Stimulated activated CD4-positive, alpha-beta T cell treated with anti-CD3 and anti-CD28 coated beads, Interleukin-1b, Interleukin-23, amount 100 ng/mL, for 1 hour (primary cell): Measurements from ENCODE around the gene GRID2.

Experiments
- DNase-seq, 2 donors: peaks; one replicate each; pipeline ENCODE4 v3.0.0-alpha.2; 2020; ENCODE audit warnings: low read depth in 2 of 2

The GRID2 gene

DNA sequence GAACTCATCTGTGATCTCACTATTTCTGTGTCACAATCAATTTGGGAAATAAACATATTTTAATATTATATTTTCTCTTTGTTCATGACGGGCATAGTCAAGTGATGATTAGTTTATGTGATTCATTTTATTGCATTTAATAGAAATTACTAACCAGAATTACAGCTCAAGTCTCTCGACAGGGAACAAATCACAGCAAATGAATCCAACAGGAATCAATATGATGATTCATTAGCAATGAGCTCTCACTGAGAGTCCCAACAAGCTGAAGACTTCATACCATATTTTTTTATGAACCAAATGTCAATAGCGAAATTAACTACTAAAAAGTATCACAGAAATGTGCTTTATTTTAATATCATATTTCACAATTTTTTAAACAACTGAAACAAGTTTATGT lies 649.7 kb downstream of the GRID2 start:
- DNase-seq: no peak

DNA sequence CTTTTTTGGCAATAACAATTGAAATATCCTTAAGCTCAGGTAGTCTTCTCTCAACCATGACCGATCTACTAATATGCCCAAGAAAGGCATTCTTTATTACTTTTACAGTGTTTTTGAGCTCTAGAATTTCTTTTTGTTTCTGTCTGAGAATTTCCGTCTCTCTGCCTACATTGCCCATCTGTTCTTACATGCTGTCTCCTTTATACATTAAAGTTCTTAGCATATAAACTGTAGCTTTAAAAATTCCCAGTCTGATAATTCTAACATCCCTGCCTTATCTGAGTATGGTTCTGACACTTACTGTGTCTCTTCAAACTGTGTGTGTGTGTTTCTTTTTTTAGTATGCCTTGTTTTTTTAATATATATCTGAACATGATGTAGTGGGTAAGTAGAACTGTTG lies 658.1 kb downstream of the GRID2 start:
- DNase-seq: no peak

DNA sequence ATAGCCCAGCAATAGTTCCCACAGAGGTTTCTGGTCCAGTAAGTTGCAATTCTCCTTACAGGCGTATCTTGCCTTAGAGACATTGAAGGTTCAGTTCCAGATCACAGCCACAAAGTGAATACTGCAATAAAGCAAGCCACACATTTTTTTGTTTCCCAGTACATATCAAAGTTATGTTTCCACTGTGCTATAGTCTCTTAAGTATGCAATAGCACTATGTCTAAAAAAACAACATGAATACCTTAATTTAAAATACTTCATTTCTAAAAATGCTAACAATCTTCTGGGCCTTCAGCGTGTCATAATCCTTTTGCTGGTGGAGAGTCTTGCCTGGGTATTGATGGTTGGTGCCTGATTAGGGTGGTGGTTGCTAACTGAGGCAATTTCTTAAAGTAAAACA lies 659.1 kb downstream of the GRID2 start:
- DNase-seq: no peak

DNA sequence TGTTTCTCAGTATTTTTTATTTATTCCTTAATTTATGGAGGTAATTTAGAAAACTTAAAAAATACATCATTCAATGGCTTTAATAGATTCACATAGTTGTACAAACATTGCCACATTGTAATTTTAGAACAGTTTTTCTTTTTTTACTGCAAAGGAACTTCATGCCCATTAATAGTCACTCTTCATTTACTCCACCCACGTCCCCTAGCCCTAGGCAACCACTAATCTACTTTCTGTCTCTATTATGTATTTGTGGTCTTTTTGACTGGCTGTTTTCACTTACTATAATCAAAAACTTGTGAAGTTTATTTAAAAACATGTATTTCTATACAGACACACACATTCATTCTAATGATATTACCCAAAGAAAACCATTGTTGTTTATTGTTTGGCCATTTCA lies 664.8 kb downstream of the GRID2 start:
- DNase-seq: no peak

DNA sequence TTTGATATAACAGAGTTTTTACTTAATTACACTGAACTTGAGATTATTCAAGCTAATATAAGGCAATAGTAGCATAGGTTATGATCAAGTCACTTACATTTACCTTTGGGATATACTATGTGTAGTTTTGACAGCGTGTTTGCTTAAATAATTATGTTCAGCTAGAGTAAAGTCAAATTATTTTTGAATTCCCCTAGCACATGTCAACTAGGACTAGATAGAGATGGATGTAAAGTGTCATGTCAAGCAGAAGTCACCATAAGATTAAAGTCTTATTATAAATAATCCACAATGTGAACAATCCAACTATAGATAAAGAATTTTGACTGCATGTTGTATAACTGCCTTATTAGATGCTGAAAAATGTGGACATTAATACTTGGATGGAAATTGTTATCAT lies 665.2 kb downstream of the GRID2 start:
- no peak for DNase-seq

DNA sequence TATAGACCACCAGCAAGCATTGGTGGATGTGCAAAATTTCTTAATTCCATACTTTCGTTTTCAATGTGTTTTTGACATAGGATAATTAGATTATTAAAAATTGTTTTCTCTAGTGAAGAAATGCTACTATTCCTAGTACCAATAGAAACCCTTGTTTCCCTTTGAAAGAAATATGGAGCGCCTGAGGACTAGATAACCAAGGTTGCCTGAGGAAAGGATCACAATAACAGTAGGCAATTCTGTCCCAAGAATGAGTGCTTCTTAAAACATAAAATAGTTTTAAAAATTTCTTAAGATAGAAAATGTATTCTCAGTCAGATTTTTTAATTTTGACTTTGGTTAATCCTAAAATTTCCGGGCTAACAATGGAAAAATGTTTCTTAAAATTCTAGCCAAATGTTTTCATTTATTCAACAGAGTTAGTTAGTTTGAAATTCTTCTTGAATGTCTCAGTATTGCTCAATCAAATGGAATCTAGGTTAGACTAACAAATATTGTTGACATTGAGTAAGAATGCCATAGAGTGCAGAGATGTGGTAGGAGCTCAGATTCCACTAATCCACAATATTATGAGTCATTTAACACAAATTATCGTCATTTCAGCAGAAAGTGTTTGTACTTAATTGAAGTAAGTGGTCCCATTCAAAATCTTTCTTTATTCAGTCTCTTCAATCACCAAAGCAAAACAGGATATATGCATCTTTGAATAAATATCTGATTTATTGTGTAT lies 666.0 kb downstream of the GRID2 start:
- DNase-seq: no peak

DNA sequence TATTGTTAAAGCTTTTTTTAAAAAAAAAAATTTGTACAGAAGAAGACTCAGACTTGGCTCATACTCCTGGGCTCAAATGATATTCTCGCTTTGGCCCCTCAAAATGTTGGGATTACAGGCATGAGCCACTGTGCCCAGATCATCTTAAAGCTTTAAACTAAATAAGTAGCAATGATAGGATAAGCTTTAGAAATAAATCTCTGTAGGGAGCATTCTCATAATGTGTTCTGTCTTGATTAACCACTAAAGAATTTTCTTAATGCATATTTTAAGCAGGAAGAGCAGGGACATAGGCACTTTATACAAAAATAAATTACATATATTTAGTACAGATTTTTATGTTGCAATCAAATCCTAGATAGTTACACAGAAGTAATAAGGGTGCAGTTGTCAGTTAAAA lies 667.2 kb downstream of the GRID2 start:
- DNase-seq: no peak

DNA sequence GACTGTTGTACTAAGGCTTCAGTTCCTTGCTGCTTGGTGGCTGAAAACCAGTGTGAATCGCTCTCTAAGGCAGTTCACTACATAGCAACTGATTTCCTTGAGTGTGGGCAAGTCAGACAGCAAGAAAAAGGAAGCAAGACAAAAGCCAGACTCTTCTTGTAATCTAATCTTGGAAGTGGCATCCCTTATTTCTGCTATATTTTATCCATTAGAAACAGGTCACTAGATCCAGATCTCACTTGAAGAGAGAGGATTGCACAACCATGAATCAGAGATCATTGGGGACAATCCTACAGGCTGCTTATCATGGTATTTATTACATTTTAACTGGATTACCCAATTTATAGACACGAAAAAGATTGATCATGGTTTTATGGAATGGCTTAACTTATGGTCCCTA lies 684.5 kb downstream of the GRID2 start:
- no peak for DNase-seq

DNA sequence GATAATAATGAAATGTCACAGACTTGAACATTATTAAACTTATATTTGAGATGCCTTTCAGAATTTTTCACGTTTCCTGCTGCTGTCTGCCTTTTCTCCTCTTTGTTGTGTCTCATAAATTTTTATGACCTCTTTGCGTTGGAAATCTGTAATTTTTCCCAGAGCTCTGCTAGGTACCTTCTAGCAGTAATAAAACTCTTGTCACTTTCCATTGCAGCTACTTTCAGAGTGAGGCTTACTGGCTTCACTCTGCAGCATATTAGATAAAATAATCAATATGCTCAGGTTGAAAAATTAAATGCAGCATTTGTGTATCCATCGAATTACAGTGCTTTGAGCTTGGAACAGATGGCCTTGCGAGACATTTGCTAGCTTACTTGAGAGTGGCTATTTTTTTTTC lies 689.0 kb downstream of the GRID2 start:
- DNase-seq: no peak

DNA sequence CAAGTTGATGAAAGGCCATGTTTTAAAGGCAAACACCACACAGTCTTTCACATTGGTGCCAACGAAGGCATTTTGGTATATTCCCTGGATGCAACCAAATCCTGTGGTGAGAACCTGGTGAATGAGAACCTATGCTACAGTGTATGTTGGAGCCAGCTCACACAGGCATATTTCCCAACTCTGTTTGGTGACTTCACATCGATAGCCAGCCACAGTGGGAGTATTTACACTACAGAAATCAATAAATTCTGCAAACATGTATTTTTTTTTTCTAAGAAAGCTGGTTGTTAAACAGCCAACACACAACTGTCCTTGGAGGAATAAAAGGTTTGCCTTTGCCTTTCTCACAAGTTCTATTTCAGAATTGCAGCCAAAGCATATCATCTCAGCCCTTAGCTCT lies 691.0 kb downstream of the GRID2 start:
- DNase-seq: no peak

DNA sequence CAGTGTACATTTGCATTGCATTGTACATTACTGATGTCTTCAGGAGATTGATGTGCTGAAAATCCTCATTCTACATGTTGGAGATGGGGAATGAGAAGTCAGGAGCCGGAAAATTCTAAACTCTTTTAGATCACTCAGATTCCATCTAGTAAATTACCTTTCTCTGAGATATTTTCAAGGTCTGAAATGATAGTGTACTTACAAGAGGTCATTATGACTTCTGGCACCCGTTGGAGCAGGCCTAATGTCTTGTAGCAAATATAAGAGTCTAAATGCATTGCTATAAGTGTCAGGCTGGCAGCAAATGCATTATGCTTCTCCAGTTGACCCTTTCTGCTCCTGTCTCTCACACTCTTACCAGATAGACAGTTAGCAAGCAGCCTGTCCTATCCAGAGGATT lies 692.8 kb downstream of the GRID2 start:
- no peak for DNase-seq

DNA sequence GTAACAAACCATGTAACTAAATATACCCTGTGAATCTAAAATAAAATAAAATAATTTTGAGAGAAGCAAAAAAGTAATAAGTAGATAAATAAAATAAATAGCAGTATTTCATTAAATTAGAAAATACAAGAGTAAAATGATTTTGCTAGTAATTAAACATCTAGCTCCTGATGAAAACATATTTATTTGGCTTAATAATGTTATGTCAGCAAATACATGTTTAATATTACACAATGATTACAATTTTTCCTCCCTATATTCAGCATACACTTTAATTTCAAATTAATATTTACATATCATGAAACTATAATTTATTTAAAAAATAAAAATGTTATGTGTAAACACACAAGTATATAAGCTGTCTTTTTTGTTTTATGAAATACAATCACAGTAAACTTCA lies 697.1 kb downstream of the GRID2 start:
- DNase-seq: no peak

DNA sequence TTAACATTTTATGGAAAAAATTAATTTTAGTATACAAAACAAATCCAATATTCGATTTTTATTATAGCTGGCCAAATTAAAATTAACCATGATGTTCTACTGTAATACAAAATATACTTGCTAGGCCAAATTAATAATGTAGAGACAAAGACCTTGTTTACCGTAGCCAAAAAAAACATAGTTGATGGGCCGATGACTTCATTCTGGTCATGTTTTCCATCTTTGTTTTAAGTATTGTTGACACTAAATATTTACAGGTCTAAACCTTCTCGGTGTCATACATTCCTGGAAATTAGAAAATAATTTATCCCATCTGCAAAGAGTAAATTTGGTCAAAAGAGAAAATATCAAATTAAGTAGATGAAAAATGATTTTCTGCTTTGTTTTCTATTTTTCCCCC lies 698.5 kb downstream of the GRID2 start:
- no peak for DNase-seq

DNA sequence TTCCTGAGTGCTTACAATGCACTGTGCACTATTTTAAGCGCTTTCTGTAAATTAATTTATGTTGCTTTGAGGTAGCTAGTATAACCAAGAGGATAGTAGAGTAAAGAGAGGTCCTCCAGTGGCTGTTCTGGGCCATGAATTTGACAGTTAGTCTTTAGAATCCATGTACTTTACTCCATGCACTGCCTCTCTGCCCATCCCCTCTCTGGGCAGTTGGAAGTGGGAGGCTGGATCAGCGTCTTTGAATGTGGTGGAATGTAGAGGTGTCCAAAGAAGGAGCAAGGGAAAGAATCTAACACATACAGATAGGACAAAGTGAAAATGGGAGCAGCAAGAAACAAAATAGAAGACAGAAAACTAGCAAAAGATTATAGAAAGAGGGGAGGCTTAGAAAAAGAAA lies 712.6 kb downstream of the GRID2 start:
- no peak for DNase-seq

DNA sequence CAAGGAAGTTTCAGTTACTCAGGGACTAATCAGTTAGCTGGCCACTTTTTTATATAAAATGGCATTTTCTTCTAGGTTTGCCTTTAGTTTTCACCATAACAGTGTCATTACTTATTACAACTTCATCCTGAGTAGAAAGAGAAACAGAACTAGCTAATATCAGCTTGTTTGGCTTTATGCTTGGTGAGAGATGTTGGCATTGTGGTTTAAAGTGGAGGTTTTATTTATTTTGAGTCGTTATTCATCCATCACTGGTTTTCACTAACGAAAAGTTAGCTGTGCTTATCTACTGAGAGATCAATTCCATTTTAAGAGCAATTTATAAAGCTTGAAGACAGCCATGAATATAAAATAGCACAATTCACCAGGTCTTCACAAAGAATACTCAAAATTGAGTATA lies 714.5 kb downstream of the GRID2 start:
- no peak for DNase-seq

DNA sequence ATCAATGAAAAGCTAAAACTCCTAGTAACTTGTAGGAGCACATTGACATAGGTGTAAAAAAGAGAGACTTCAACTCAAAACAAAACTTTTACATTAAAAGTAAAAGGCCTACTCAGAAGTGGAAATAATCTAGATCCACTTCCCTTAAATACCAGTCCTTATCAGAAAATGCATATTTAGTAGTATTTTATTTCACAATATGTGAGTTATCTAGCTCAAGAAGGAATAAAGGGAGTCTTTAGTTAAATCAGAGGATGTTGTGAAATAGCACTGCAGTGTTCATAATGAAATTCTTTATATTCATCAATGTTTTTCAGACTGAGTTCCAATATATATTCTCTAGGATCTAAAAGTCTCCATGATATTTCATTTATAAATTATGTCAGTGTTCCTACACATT lies 715.0 kb downstream of the GRID2 start:
- DNase-seq: no peak

DNA sequence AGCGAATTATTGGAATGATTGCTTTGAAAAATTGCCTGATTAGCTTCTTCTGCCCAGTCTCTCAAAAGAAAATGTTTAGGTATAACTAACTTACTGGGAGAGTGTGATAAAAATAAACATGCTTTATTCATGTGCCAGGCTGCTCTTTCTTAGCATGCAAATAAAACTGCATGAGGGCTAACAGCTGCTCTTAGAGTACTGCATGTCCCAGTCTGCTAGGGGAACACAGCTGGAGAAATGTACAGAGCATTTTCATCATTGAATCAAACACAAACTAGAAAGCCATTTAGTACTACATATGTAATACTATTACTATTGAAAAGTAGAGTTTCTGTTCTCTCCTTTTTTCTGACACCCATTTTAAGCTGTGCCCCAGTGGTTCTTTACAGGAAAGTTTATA lies 726.0 kb downstream of the GRID2 start:
- no peak for DNase-seq

DNA sequence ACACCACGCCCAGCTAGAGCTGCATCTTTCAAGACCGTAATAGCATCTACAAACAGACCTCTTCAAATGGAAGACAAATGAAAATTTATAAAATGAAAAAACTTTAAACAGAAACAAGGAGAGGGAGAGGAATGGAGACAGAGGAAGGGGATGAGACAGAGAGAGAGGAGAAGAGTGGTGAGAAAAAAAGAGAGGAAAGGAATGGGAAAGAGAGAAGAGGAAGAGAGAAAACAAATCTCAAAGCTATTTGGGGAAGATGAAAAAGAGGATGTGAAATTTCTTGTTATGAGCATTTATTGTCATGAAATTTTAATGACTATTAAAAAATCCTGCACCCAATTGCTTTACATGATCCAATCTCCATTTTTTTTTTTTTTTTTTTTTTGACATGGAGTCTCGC lies 726.9 kb downstream of the GRID2 start:
- DNase-seq: no peak

DNA sequence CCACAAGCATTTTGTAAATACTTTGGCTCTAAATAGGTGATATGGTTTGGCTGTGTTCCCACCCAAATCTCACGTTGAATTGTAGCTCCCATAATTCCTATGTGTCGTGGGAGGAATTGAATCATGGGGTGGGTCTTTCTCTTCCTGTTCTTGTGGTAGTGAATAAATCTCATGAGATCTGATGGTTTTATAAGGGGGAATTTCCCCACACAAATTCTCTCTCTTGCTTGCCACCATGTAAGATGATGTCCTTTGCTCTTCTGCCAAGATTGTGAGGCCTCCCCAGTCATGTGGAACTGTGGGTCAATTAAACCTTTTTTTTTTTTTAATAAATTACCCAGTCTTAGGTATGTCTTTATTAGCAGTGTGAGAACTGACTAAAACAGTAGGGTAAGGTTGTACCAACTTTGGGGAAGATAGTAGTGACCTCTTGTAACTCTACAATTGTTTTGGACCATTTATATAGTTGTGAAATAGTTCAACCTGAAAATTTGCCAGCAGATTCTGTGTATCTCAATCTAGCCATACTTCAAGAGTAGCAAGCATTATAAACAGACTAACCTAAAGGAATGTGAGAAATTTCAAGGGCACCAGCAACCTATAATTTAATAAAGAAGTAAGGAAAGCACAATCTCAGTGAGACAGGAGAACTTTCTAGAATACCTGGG lies 727.8 kb downstream of the GRID2 start:
- DNase-seq: no peak

DNA sequence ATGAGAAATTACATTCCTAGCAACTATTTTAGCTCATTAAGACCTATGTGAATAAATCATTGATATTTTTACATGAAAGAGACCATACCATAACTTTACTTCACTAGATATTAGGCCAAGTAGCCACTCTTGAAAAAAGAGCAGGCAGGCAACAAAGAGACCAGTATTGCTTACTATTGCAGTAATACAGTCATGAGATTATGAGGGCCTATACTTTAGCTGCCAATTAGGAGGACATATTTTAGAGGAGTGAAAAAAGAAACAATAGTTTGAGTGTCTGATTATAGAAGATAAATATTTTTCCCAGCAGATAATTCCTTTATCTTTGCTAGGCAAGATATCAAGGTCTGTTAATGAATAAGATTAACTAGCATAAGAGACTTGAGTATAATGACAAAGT lies 739.0 kb downstream of the GRID2 start:
- no peak for DNase-seq

DNA sequence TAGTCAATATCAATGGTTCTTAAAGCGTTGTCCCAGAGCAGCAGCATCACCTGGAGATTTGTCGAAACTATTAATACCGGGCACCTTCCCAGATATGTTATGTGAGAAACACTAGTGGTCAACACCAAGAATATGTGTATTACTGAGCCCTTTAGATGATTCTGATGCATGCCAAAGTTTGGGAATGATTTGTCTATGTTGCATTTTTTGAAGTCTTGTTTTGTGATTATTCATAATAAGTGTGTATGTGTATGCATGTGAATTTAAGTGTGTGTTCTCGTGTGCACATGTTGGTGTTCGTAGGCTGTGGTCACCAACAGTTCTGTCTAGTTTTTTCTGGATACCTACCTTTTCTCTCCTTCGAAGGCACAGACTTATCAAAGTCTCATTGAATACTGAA lies 749.4 kb downstream of the GRID2 start:
- DNase-seq: no peak

DNA sequence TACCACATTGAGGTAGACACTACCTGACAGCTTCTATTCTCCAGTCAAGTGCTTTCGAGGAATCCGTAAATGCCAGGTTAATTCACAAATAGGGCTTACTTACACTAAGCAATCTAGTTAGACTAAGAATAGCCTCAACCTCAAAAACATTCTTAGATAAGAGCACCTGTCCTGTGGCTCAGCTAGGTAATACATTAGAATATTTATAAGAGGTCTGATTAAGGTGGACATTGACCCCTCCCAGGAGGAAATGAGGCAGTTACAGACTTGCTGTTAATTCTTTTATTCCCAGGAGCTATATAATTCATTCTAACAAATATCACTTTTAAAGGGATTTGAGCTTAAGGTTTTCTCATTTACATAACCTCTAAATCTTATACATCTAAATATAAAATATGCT lies 758.1 kb downstream of the GRID2 start:
- no peak for DNase-seq

DNA sequence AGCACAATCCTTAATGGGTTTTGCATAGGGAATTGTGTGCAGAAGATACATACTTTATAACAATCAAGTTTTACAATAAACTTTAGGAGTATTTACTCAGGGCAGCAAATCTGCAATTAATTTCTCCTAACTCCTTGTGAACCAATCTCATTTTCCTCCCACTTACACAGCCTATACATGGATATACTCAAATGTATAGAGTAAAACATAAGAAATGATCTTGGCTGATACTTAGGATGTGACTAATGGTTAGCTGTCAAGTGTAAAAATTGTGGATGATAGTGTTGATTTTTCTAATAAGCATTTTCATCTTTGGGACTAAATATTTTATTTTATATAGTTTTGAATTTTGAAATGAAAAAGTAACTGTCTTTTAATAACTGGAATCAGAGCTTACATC lies 759.6 kb downstream of the GRID2 start:
- DNase-seq: no peak

DNA sequence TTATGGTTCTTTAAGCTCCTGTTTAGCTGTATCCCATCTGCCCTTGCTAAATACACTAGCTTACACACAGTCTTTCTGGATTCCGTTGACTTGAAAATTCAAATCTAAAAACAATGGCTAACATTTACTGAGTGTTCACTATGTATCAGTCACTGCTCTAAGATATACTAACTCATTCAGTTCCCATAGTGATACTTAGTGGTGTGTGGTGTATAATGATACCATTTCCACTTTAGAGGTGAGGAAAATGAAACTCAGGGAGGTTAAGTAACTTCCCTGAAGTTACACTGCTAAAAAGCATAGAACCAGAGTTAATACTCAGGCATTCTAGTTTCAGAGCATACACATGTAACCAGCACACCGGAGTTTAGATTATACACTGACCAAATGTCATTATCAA lies 762.0 kb downstream of the GRID2 start:
- DNase-seq: no peak
